Panc1 (cell line): ENCODE data around the gene SETDB2. TPM values are rescaled to one million over a fixed set of nuclear protein-coding genes. Genes with fewer than 3 reads are reported as not detected.

Experiments
- ATAC-seq: fragments of 200-7000 bp; cut with Tn5 transposase; 2 replicates; pipeline ENCODE4 v1.9.1; 2020; ENCODE audit warnings: mild to moderate bottlenecking, moderate library complexity
- BruUV-seq: library from RNA; stranded (reverse); fragments of 400-500 nt; replicated peaks from 2 replicates; lab custom pipeline; 2021; lab: Mats Ljungman, UMichigan
- CTCF ChIA-PET: fragments of 300-600 bp; sonication (Branson Sonifier 250); formaldehyde crosslinking; loops from one replicate; lab custom pipeline; 2022; ENCODE audit warnings: antibody characterized with exemption; lab: Charles Lee
- POLR2A ChIA-PET: fragments of 300-600 bp; sonication (Branson Sonifier 250); formaldehyde crosslinking; loops from one replicate; lab custom pipeline; 2022; ENCODE audit warnings: antibody characterized with exemption; lab: Charles Lee
- DNase-seq: peaks from one replicate; pipeline ENCODE4 v3.0.0-alpha.2; 2010; ENCODE audit warnings: low read depth, low spot score
- H3K27ac ChIP-seq: 2 replicates; pipeline ENCODE4 v1.5.1; 2011; ENCODE audit warnings: mild to moderate bottlenecking, low read length, inconsistent platforms
- H3K27me3 ChIP-seq: fragments of 200-500 bp; sonication (Bioruptor generic); 2 replicates; pipeline ENCODE4 v1.6.0; 2014; ENCODE audit warnings: low read length, inconsistent platforms; ENCODE audit not compliant: control insufficient read depth, insufficient read depth
- H3K36me3 ChIP-seq: fragments of 200-500 bp; sonication (Bioruptor generic); 2 replicates; pipeline ENCODE4 v1.5.1; 2014; ENCODE audit warnings: inconsistent platforms, mild to moderate bottlenecking, low read length, moderate library complexity; ENCODE audit not compliant: control insufficient read depth, insufficient read depth
- H3K4me1 ChIP-seq: 2 replicates; pipeline ENCODE4 v1.5.1; 2011; ENCODE audit warnings: inconsistent platforms, mild to moderate bottlenecking, low read length, moderate library complexity; ENCODE audit not compliant: control insufficient read depth, insufficient read depth
- H3K4me3 ChIP-seq, 2 experiments: 2 replicates each; pipeline ENCODE4 v1.5.1; 2011 to 2012; ENCODE audit warnings: low read depth in 2 of 2, low read length in 2 of 2, mild to moderate bottlenecking in 2 of 2, inconsistent platforms in 1 of 2, moderate library complexity in 1 of 2
- H3K9me3 ChIP-seq: fragments of 200-500 bp; sonication (Bioruptor generic); 2 replicates; pipeline ENCODE4 v1.5.1; 2014; ENCODE audit warnings: low read depth, mild to moderate bottlenecking, inconsistent platforms, low read length, moderate library complexity; ENCODE audit not compliant: control insufficient read depth, insufficient read depth
- POLR2AphosphoS5 ChIP-seq: IDR thresholded peaks from 2 replicates; pipeline ENCODE4 v1.6.1; 2012; ENCODE audit warnings: mild to moderate bottlenecking, low read depth, low read length, moderate library complexity
- REST ChIP-seq, 2 experiments: IDR thresholded peaks; 2 replicates each; pipeline ENCODE4 v1.6.1; 2011 to 2012; ENCODE audit warnings: low read depth in 2 of 2, control low read depth in 1 of 2, low read length in 1 of 2, mild to moderate bottlenecking in 1 of 2, moderate library complexity in 1 of 2; ENCODE audit not compliant: insufficient read depth in 1 of 2
- SIN3A ChIP-seq: IDR thresholded peaks from 2 replicates; pipeline ENCODE4 v1.6.1; 2012; ENCODE audit warnings: low read depth, mild to moderate bottlenecking, low read length, moderate library complexity, borderline replicate concordance; ENCODE audit not compliant: insufficient read depth
- TCF7L2 ChIP-seq: IDR thresholded peaks from 2 replicates; pipeline ENCODE4 v1.6.1; 2011; ENCODE audit warnings: mild to moderate bottlenecking, low read depth, low read length, inconsistent platforms
- in situ Hi-C: cut with HindIII; loops from 2 replicates; pipeline ENCODE4 v1.10.0; 2016; ENCODE audit warnings: low sequenced_read_pairs, low pct_unique_long_range_greater_than_20kb
- intact Hi-C: fragments of 100-400 bp; cut with micrococcal nuclease; formaldehyde crosslinking; loops from one replicate; pipeline ENCODE4 v1.10.0; 2022; ENCODE audit not compliant: unreplicated experiment
- total RNA-seq: library from RNA; stranded (reverse); gene quantifications from one replicate; pipeline ENCODE4 v1.2.1, GENCODE V29; 2021; ENCODE audit not compliant: unreplicated experiment
- TF ChIP-seq, protein P1 (sequence below): fragments of 450-650 bp; IDR thresholded peaks from 2 replicates; pipeline ENCODE4 v1.5.1; 2017; ENCODE audit warnings: mild to moderate bottlenecking

Gene SETDB2
- total RNA-seq, 1 experiment from 2014 or later = 6.1 TPM

DNA sequence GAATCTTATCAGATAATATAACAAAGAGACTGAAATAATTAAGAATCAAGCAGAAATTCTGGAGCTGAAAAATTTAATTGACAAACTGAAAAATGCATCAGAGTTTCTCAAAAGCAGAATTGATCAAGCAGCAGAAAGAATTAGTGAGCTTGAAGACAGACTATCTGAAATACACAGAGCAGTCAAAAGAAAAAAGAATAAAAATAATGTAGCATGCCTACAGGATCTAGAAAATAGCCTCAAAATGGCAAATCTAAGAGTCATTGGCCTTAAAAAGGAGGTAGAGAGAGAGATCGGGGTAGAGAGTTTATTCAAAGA lies 39.4 kb upstream of the SETDB2 start:
- ChIA-PET CTCF (no interaction called here), POLR2A (no interaction called here)
- no peak for ATAC-seq
- Histone ChIP-seq H3K4me3 (no peak overlapping the region), H3K27ac (no peak overlapping the region), H3K27me3 (no peaks in the 10 kb centered on the region), H3K4me1 (no peaks in the 10 kb centered on the region; the same call in 1 of the 2 replicates), H3K36me3 (no peaks in the 10 kb centered on the region), H3K9me3 (no peaks in the 10 kb centered on the region)
- BruUV-seq = no TSS peak
- intact Hi-C loops = no loop called here
- in situ Hi-C loops = no loop called here
- TF ChIP-seq, protein P1, sequence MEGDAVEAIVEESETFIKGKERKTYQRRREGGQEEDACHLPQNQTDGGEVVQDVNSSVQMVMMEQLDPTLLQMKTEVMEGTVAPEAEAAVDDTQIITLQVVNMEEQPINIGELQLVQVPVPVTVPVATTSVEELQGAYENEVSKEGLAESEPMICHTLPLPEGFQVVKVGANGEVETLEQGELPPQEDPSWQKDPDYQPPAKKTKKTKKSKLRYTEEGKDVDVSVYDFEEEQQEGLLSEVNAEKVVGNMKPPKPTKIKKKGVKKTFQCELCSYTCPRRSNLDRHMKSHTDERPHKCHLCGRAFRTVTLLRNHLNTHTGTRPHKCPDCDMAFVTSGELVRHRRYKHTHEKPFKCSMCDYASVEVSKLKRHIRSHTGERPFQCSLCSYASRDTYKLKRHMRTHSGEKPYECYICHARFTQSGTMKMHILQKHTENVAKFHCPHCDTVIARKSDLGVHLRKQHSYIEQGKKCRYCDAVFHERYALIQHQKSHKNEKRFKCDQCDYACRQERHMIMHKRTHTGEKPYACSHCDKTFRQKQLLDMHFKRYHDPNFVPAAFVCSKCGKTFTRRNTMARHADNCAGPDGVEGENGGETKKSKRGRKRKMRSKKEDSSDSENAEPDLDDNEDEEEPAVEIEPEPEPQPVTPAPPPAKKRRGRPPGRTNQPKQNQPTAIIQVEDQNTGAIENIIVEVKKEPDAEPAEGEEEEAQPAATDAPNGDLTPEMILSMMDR = no peak
- no peak for TF ChIP-seq SIN3A
- no peak for TF ChIP-seq POLR2AphosphoS5
- TF ChIP-seq REST (IDR thresholded peaks at IDR 0.05; ENCODE audit: insufficient read depth in 1 of 2, low read depth in 2 of 2, low read length in 1 of 2) = no peak
- TF ChIP-seq TCF7L2 = no peak
- DNase-seq = no peak

DNA sequence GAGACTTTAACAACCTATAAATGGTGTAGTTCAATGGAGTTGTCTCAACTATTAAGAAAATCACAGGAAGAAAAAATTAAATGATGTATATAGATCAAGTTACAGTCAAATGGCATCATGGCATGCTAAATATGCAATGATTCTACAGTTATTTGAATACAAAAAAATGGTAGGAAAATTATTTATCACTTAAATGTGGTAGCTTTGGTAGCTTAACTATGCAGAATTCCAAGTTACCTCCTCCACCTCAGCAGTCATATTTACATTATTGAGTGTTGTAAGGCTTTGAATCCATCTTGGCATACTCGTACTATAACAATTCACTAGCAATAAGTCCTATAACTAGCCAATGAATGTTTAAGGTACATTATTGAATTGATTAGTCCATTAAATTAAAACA lies 37.0 kb upstream of the SETDB2 start:
- Histone ChIP-seq H3K9me3 (no peaks in the 10 kb centered on the region), H3K27me3 (no peaks in the 10 kb centered on the region), H3K27ac (no peak overlapping the region), H3K4me3 (no peak overlapping the region), H3K4me1 (no peaks in the 10 kb centered on the region), H3K36me3 (no peaks in the 10 kb centered on the region)
- intact Hi-C loops (no loop called here), in situ Hi-C loops (no loop called here)
- TF ChIP-seq TCF7L2 = no peak
- TF ChIP-seq REST (IDR thresholded peaks at IDR 0.05; ENCODE audit: insufficient read depth in 1 of 2, low read depth in 2 of 2, low read length in 1 of 2) = no peak
- no peak for TF ChIP-seq SIN3A
- no peak for TF ChIP-seq POLR2AphosphoS5
- TF ChIP-seq, protein P1 = no peak
- ChIA-PET POLR2A (interaction anchor here (0.8 kb wide), 1 partner anchor 1163 kb away, joined by 6 read pairs; no protein-coding TSS in a partner anchor), CTCF (no interaction called here)
- BruUV-seq = no TSS peak
- ATAC-seq (no peak), DNase-seq (no peak)
